HG03060 (cell line): ENCODE data around the gene MRGPRX4.

ENCODE experiments used
- ATAC-seq: cut with Tn5 transposase; IDR thresholded peaks from one replicate; pipeline ENCODE4 v1.9.1; 2021; ENCODE audit warnings: low read depth, moderate number of reproducible peaks; ENCODE audit not compliant: unreplicated experiment

The MRGPRX4 gene

DNA sequence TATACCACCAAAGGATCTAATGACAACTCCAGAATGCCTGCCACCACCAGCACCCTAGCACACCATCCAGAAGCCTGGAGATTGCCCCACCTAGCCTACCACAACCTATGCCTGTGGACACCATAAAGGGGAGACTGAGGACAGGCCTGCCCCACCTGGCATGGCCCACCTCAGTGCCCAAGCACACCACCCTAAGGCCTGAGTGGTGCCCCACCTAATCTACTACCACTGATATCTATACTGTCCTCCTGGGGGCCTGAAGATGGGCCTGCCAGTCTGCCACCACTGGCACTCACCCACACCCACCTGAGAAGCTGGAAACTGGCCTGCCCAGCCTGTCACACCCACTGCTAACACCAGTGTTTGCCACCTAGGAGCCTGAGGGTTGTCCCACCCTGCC, 32.1 kb downstream of the MRGPRX4 start:
- no peak for ATAC-seq

DNA sequence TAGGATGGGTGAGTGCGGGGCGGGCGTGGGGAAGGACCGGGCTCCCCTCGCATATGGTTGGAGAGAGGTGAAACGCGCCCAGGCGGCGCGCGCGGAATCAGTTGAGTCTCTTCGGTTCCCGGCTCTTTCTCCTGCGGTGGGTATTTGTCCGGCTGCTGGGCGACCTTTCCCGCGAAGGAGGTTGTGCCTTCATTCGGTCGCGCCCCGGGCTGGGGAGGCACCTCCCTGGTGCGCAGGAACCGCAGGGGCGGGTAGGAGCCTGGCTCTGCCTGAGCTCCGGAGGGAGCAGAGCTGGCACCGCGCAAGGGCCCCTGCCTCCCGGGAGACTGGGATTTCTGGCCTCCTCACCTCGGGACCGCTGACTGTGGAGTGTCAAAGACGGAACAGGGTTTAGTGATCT, 36.4 kb downstream of the MRGPRX4 start:
- ATAC-seq = no peak

DNA sequence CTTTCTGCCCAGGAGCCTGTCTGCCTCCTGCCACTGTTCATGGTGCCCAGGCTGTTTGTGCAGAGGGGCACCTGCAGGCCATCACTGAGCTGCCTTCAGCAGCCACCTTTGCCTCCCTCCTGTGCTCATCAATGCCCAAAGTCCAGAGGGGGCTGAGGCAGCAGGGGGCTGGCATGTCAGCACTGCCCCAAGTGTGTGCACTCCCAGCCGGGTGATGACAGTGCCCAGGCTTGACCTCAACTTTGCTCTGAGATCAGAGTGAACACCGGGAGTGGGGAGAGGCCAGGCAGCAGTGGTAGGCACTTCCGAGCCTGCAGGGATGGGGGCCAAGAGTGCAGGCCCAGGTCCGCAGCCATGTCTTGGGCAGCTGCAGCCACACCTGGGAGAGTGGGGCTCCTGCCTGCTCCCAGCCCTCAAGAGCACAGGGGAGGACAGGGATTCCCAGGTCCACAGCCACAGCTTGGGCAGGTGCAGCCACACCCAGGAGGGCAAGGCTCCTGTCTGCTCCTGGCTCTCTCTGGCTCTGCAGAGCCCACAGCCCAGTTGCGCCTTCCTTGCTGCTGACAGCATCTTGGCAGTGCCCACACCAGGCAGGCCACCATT, 48.7 kb downstream of the MRGPRX4 start:
- no peak for ATAC-seq

DNA sequence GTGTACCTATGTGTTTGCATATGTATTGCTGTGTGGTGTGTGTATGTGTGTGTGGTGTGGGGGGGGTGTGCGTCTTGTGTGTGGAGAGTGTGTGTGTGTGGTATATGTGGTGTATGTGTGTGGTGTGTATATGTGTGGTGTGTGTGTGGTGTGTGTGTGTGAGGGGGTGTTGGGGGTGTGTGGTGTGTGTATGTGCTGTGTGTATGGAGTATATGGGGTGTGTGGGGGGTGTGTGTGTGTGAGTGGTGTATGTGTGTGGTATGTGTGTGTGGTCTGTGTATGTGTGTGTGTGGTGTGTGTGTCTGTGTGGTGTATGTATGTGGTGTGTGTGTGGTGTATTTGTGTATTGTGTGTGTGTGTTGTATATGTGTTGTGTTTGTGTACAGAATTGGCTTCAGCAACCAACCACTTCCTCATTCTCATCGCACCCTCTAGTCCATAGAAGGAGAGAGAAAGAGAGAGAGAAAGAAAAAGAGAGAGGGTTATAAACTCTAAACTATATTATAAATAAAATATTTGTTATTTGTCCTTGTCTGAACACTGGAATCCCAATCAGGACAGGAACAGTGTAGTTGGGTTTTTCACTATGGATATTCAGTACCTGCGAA, 50.3 kb downstream of the MRGPRX4 start:
- ATAC-seq = no peak
